Parathyroid adenoma (tissue), 2 donors: ENCODE measurements around the gene PGBD5.

Source experiments
- H2AFZ ChIP-seq: fragments of 300-600 bp; sonication (generic); one replicate; pipeline ENCODE4 v1.7.0; 2017; ENCODE audit warnings: antibody characterized with exemption, mild to moderate bottlenecking
- H3K27ac ChIP-seq: fragments of 300-600 bp; sonication (generic); one replicate; pipeline ENCODE4 v1.7.0; 2017
- H3K27me3 ChIP-seq: fragments of 300-600 bp; sonication (generic); one replicate; pipeline ENCODE4 v1.7.0; 2017; ENCODE audit warnings: low read length; ENCODE audit not compliant: control insufficient read depth, insufficient read depth
- H3K36me3 ChIP-seq: fragments of 300-600 bp; sonication (generic); one replicate; pipeline ENCODE4 v1.7.0; 2017; ENCODE audit warnings: low read length; ENCODE audit not compliant: control insufficient read depth, insufficient read depth
- H3K4me1 ChIP-seq: fragments of 300-600 bp; sonication (generic); one replicate; pipeline ENCODE4 v1.7.0; 2017; ENCODE audit warnings: control low read depth
- H3K4me2 ChIP-seq: fragments of 300-600 bp; sonication (generic); one replicate; pipeline ENCODE4 v1.7.0; 2017; ENCODE audit warnings: low read length
- H3K4me3 ChIP-seq: fragments of 300-600 bp; sonication (generic); one replicate; pipeline ENCODE4 v1.7.0; 2017; ENCODE audit warnings: low read depth, low read length
- H3K79me2 ChIP-seq: fragments of 300-600 bp; sonication (generic); one replicate; pipeline ENCODE4 v1.7.0; 2017; ENCODE audit warnings: control low read depth
- H3K9ac ChIP-seq: fragments of 300-600 bp; sonication (generic); one replicate; pipeline ENCODE4 v1.7.0; 2017; ENCODE audit warnings: mild to moderate bottlenecking
- H3K9me3 ChIP-seq: fragments of 300-600 bp; sonication (generic); one replicate; pipeline ENCODE4 v1.7.0; 2017; ENCODE audit warnings: low read length; ENCODE audit not compliant: control insufficient read depth
- TF ChIP-seq, protein P1 (sequence below): fragments of 300-600 bp; sonication (generic); IDR thresholded peaks from one replicate; pipeline ENCODE4 v1.7.0; 2017; ENCODE audit warnings: antibody characterized with exemption, mild to moderate bottlenecking
- donor health status: primary hyperparathyroidism.

PGBD5 gene

DNA sequence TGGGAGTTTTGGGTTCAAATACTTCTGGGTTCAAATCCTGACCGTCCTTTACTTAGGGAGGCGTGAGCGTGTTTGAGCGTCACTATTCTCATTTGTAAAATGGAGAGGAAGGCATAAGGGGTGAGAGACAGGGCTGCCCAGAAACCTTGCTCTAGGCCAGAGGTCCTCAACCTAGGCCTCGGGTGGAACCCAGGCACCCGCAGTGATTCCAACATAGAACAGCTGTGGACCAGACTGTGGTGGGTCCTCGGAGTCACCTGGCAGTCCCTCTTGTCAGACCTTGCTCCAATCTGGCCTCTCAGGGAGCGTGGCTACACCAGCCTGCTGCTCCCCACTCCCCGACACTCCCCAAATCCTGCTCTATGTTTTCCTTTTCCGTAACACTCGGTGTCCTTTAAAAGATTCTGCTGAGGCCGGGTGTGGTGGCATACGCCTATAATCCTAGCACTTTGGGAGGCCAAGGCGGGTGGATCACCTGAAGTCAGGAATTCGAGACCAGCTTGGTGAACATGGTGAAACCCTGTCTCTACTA, 116.4 kb downstream of the PGBD5 start:
- TF ChIP-seq, protein P1, sequence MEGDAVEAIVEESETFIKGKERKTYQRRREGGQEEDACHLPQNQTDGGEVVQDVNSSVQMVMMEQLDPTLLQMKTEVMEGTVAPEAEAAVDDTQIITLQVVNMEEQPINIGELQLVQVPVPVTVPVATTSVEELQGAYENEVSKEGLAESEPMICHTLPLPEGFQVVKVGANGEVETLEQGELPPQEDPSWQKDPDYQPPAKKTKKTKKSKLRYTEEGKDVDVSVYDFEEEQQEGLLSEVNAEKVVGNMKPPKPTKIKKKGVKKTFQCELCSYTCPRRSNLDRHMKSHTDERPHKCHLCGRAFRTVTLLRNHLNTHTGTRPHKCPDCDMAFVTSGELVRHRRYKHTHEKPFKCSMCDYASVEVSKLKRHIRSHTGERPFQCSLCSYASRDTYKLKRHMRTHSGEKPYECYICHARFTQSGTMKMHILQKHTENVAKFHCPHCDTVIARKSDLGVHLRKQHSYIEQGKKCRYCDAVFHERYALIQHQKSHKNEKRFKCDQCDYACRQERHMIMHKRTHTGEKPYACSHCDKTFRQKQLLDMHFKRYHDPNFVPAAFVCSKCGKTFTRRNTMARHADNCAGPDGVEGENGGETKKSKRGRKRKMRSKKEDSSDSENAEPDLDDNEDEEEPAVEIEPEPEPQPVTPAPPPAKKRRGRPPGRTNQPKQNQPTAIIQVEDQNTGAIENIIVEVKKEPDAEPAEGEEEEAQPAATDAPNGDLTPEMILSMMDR = no peak
- no peak overlapping the region for H3K27ac ChIP-seq
- H3K36me3 ChIP-seq = no peaks in the 10 kb centered on the region
- no peak overlapping the region for H3K4me2 ChIP-seq
- no peaks in the 10 kb centered on the region for H3K9me3 ChIP-seq
- H3K9ac ChIP-seq = no peak overlapping the region
- H3K79me2 ChIP-seq = no peaks in the 10 kb centered on the region
- H2AFZ ChIP-seq = no peak overlapping the region
- H3K27me3 ChIP-seq = no peaks in the 10 kb centered on the region
- H3K4me1 ChIP-seq = no peaks in the 10 kb centered on the region
- no peak overlapping the region for H3K4me3 ChIP-seq

DNA sequence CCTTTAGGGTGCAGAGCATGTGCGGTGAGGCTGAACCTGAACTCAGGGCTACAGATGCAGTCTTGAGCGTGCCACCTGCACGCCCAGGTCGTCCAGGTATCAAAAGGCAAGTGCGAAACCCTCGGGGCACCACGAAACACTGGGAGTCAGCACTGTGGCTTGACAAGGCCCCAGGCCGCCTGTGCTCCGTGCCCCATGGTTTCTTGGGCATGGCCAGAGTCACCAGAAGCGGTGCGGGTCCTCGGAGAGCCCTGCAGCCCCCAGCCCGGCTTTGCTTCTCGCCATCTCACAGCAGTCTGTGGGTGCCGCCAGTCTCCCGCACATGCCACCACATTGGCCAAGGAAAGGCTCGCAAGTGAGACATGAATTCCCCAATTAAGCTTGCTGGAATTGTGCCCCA, 117.3 kb downstream of the PGBD5 start:
- TF ChIP-seq, protein P1 = no peak
- H3K4me1 ChIP-seq = no peaks in the 10 kb centered on the region
- H3K4me2 ChIP-seq = no peak overlapping the region
- no peak overlapping the region for H2AFZ ChIP-seq
- no peaks in the 10 kb centered on the region for H3K27me3 ChIP-seq
- no peak overlapping the region for H3K9ac ChIP-seq
- no peak overlapping the region for H3K27ac ChIP-seq
- no peaks in the 10 kb centered on the region for H3K79me2 ChIP-seq
- H3K4me3 ChIP-seq = no peak overlapping the region
- no peaks in the 10 kb centered on the region for H3K36me3 ChIP-seq
- no peaks in the 10 kb centered on the region for H3K9me3 ChIP-seq

DNA sequence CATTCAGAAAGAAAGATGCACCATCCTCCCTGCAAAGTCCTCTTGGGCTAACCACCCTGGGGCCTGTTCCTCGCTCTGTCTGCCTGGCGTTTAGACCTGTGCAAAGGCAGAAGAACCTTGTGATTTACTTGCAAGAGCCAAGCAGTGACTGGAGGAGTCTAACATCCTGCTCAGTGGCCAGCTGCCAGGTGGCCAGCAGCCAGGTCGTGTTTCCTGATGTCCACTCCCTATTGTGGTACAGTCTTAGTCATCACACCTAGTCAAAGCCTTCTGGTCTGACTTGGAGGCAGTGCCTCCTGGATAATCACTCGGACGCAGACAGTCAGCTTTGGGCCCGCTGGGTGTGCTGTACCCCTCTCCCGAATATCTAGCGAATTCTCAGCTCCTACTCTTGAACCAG, 118.1 kb downstream of the PGBD5 start:
- no peak overlapping the region for H3K4me3 ChIP-seq
- H2AFZ ChIP-seq = no peak overlapping the region
- no peak overlapping the region for H3K27ac ChIP-seq
- TF ChIP-seq, protein P1 = no peak
- H3K36me3 ChIP-seq = no peaks in the 10 kb centered on the region
- no peaks in the 10 kb centered on the region for H3K9me3 ChIP-seq
- H3K4me2 ChIP-seq = no peak overlapping the region
- H3K27me3 ChIP-seq = no peaks in the 10 kb centered on the region
- no peaks in the 10 kb centered on the region for H3K4me1 ChIP-seq
- no peaks in the 10 kb centered on the region for H3K79me2 ChIP-seq
- H3K9ac ChIP-seq = no peak overlapping the region

DNA sequence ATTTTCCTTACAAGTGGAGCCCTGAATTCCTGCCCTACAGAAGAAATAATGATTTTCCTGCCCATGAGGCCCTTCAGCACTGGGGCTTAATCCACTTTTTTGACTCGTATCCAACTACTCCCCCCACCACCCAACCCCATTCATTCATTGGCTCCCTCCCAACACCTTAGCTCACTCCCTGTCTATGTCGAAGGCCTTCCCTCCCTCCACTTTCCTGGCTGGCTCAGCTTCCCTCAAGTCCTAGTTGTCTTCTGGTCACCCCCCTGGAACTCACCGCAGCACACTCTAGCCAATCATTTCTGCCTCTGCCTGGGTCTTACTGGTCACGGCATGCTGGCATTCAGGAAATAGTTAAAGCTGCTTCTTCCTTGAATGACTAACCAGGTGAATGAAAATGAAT, 118.9 kb downstream of the PGBD5 start:
- Histone ChIP-seq H3K27ac (no peak overlapping the region), H3K79me2 (no peaks in the 10 kb centered on the region), H3K9me3 (no peaks in the 10 kb centered on the region), H3K4me2 (no peak overlapping the region), H3K4me1 (no peaks in the 10 kb centered on the region), H3K9ac (no peak overlapping the region), H3K4me3 (no peak overlapping the region), H3K36me3 (no peaks in the 10 kb centered on the region), H3K27me3 (no peaks in the 10 kb centered on the region), H2AFZ (no peak overlapping the region)
- TF ChIP-seq, protein P1 = no peak

GRCh38 chr1:230306169-230306568, 120.0 kb downstream of the PGBD5 start:
- Histone ChIP-seq H3K27ac (no peak overlapping the region), H3K27me3 (no peaks in the 10 kb centered on the region), H3K4me3 (no peak overlapping the region), H3K79me2 (no peaks in the 10 kb centered on the region), H3K9ac (no peak overlapping the region), H3K4me2 (no peak overlapping the region), H2AFZ (no peak overlapping the region), H3K9me3 (no peaks in the 10 kb centered on the region), H3K4me1 (no peaks in the 10 kb centered on the region), H3K36me3 (no peaks in the 10 kb centered on the region)
- TF ChIP-seq, protein P1 = no peak
